Kidney epithelial cell (primary cell): ENCODE results near the gene DDX4. TPM values are rescaled to one million over a fixed set of nuclear protein-coding genes. Genes with fewer than 3 reads are reported as not detected.
"Not testable (repeated sequence)": the region's sequence is repeated elsewhere in the genome, so short reads cannot be mapped to it uniquely, and the experiment has no call there.

Experiments
- DNase-seq: peaks from one replicate; pipeline ENCODE4 v3.0.0-alpha.2; 2010; ENCODE audit warnings: low read depth
- H3K27me3 ChIP-seq: 2 replicates; pipeline ENCODE4 v1.6.0; 2011; ENCODE audit warnings: low read length; ENCODE audit not compliant: control insufficient read depth, insufficient read depth
- H3K36me3 ChIP-seq: 2 replicates; pipeline ENCODE4 v1.5.1; 2011; ENCODE audit warnings: low read length; ENCODE audit not compliant: control insufficient read depth, insufficient read depth
- H3K4me3 ChIP-seq: 2 replicates; pipeline ENCODE4 v1.5.1; 2011; ENCODE audit warnings: low read depth, mild to moderate bottlenecking, control low read depth, low read length
- CTCF ChIP-seq: IDR thresholded peaks from 2 replicates; pipeline ENCODE4 v1.5.1; 2011; ENCODE audit warnings: mild to moderate bottlenecking, moderate library complexity, low read length, control low read depth, inconsistent platforms; ENCODE audit not compliant: insufficient read depth, poor library complexity, severe bottlenecking
- total RNA-seq: library from RNA; depleted of rRNA; stranded (reverse); fragments of >200 nt; gene quantifications from 2 replicates; pipeline ENCODE4 v1.2.3, GENCODE V29; 2015

DDX4 gene
- total RNA-seq: not detected in 2 replicates

DNA sequence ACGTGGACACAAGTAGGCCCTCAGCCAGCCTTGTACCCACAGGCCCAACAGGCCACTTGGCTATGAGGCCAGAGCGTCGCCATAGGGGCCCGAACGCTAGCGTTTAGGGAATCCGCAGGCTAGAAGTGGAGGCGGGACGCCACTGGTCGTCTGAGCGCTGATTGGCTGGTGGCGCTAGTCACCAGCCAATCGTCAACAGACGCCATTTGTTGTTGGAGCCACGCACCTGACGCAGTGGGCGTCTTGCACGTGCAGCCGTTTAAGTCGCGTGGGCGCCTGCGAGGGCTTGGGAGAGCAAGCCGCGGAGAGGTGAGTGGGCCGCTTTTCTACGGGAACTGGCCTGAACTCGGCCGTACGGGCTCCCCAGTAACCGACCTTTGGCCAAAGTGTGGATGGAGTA, at the start of gene DDX4:
Gene DDX4, plus strand, starts transcription at position 269 of the 400 bp plus-strand sequence. CDS start 903 bp downstream, outside the sequence.
- no peak for TF ChIP-seq CTCF
- no peaks in the 10 kb centered on the region for H3K36me3 ChIP-seq
- no peaks in the 10 kb centered on the region for H3K27me3 ChIP-seq
- no peak within 1 kb of the TSS for H3K4me3 ChIP-seq
- DNase-seq: no peak

DNA sequence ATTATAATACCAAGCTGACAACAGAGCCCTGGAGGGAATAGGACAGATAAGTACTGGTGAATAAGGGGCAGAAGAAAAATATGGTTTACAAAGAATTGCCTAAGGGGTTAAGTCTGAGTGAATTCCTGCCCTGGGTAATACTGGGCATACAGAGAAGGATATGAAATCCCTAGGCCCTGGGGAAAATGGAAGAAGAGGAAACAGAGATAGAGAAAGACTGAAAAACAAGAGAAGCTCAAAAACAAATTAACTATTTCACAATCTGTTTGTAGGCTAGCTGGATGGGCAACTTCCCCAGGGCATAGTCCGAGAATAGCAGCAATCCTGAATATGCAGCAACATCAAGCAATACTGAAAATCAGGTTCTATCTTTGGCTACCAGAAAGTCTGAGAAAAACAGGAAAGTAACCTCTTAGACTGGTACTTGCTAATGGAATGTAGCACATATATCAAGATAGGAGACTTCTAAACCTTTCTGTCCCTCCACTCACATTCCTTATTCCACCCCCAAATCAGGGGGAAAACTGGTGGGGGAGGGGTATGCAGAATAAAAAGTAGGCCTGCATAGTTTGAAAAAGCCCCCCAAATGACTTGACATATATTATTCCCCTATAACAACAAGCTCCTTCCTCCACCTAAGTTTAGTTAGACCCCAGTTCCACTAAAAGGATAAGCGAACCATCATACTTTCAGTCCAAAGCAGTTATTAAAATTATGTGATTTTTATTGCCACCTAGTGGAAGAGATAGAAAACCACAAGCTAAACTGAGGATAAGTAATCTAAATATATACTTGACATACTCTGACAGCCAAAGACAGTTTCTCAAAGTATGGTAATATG, 46.4 kb upstream of the DDX4 start:
- H3K27me3 ChIP-seq: no peaks in the 10 kb centered on the region
- H3K36me3 ChIP-seq: no peaks in the 10 kb centered on the region
- no peak for DNase-seq
- peak; percentile 43 for TF ChIP-seq CTCF
- no peak overlapping the region for H3K4me3 ChIP-seq

- H3K27me3 ChIP-seq: no peaks in the 10 kb centered on the region
- no peak for TF ChIP-seq CTCF
These were observed 45.8 kb upstream of the DDX4 start for GRCh38 chr5:55692106-55692417.

DNA sequence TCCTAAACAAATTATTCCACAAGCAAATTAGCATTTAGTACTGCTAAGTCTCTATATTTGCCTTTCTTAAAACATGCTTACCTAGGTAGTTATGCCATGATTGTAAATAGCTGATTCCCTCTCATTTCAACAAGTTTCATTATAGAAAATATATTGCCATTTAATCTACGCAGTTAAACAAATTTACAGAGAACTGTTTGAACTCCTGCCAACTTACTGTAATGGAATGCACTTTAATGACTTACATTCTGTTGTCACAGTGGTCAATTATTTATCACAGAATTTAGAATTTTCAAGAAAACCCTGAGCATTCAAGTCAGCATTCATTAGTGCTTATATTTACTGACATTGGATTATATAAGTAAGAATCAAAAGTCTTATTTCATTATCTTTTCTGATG, 45.4 kb upstream of the DDX4 start:
- H3K36me3 ChIP-seq: no peaks in the 10 kb centered on the region
- H3K4me3 ChIP-seq: no peak overlapping the region
- TF ChIP-seq CTCF: no peak
- DNase-seq: no peak
- no peaks in the 10 kb centered on the region for H3K27me3 ChIP-seq

More at GRCh38 chr5:55692106-55692417, 45.8 kb upstream of the DDX4 start:
- no peak for DNase-seq
- Histone ChIP-seq H3K36me3 (no peaks in the 10 kb centered on the region), H3K4me3 (no peak overlapping the region)

- Histone ChIP-seq H3K27me3 (no peaks in the 10 kb centered on the region), H3K36me3 (no peaks in the 10 kb centered on the region), H3K4me3 (no peak overlapping the region)
- peak; percentile 37 for TF ChIP-seq CTCF
- DNase-seq: no peak
These were observed 43.6 kb upstream of the DDX4 start for GRCh38 chr5:55694152-55694830.

- not testable (repeated sequence) for DNase-seq
These were observed 41.2 kb upstream of the DDX4 start for GRCh38 chr5:55696704-55697103.

More at GRCh38 chr5:55696704-55697103, 41.2 kb upstream of the DDX4 start:
- H3K4me3 ChIP-seq, H3K36me3 ChIP-seq, H3K27me3 ChIP-seq: not testable (repeated sequence)
